HCT116 (cell line): ENCODE measurements around the gene ETV4. TPM values are rescaled to one million over a fixed set of nuclear protein-coding genes. Genes with fewer than 3 reads are reported as not detected.
"Not testable (repeated sequence)": the region's sequence is repeated elsewhere in the genome, so short reads cannot be mapped to it uniquely, and the experiment has no call there.

Experiments
- ATAC-seq: fragments of 200-7000 bp; cut with Tn5 transposase; 2 replicates; pipeline ENCODE4 v1.9.1; 2020; ENCODE audit warnings: mild to moderate bottlenecking, moderate library complexity
- BruUV-seq: library from RNA; stranded (reverse); fragments of 400-500 nt; replicated peaks from 2 replicates; lab custom pipeline; 2021; lab: Mats Ljungman, UMichigan
- CTCF ChIA-PET: fragments of 300-600 bp; sonication (Branson Sonifier 250); formaldehyde crosslinking; loops from one replicate; lab custom pipeline; 2021; ENCODE audit warnings: antibody characterized with exemption; lab: Charles Lee
- POLR2A ChIA-PET: fragments of 300-600, 350-600 bp; sonication (Branson Sonifier 250); formaldehyde crosslinking; loops from one replicate; lab custom pipeline; 2021; ENCODE audit warnings: antibody characterized with exemption; lab: Charles Lee
- RAD21 ChIA-PET, 2 experiments: fragments of 300-600 bp; sonication (Branson Sonifier 250); formaldehyde crosslinking; loops; one replicate each; lab custom pipeline; 2023; ENCODE audit warnings: low total read pairs in 2 of 2; ENCODE audit not compliant: uncharacterized antibody in 2 of 2, unreplicated experiment in 2 of 2, low non-redundant PET in 1 of 2; lab: Charles Lee
- DNase-seq: peaks from one replicate; pipeline ENCODE4 v3.0.0-alpha.2; 2010; ENCODE audit warnings: low read depth, low spot score
- H2AFZ ChIP-seq: fragments of 200-600 bp; shearing (Covaris generic), sonication (generic); 2 replicates; pipeline ENCODE4 v1.6.1; 2017; ENCODE audit warnings: low read depth, mixed run types, mixed read lengths, antibody characterized with exemption, low read length; ENCODE audit not compliant: poor library complexity, severe bottlenecking
- H3K27ac ChIP-seq: 2 replicates; pipeline ENCODE4 v1.5.1; 2012; ENCODE audit warnings: low read depth, low read length
- H3K27me3 ChIP-seq: fragments of 200-600 bp; sonication (generic); 2 replicates; pipeline ENCODE4 v1.6.1; 2016; ENCODE audit warnings: mixed run types, low read length, mixed read lengths; ENCODE audit not compliant: insufficient read depth
- H3K36me3 ChIP-seq, 2 experiments: fragments of 200-500 bp in 1 of 2; fragments of 200-600 bp in 1 of 2; sonication (Bioruptor generic) in 1 of 2; sonication (generic) in 1 of 2; 2 replicates each; pipeline versions ENCODE4 v1.5.1 to v1.6.1; 2014 to 2016; ENCODE audit warnings: low read length in 2 of 2, inconsistent platforms in 1 of 2, mixed read lengths in 1 of 2, mixed run types in 1 of 2; ENCODE audit not compliant: insufficient read depth in 2 of 2, control insufficient read depth in 1 of 2
- H3K4me1 ChIP-seq, 2 experiments: fragments of 200-600 bp in 1 of 2; sonication (generic) in 1 of 2; 2 replicates each; pipeline versions ENCODE4 v1.5.1 to v1.6.1; 2012 to 2017; ENCODE audit warnings: low read length in 2 of 2, inconsistent platforms in 1 of 2, mild to moderate bottlenecking in 1 of 2, mixed read lengths in 1 of 2, mixed run types in 1 of 2, moderate library complexity in 1 of 2; ENCODE audit not compliant: insufficient read depth in 2 of 2, control insufficient read depth in 1 of 2
- H3K4me2 ChIP-seq: fragments of 200-600 bp; sonication (generic); 2 replicates; pipeline ENCODE4 v1.6.1; 2017; ENCODE audit warnings: mixed run types, low read length, mixed read lengths
- H3K4me3 ChIP-seq, 2 experiments: fragments of 200-600 bp in 1 of 2; sonication (generic) in 1 of 2; replicated peaks in 1 of 2; 2 replicates each; pipeline ENCODE4 v1.5.1; 2011 to 2016; ENCODE audit warnings: low read length in 2 of 2, control low read depth in 1 of 2, low read depth in 1 of 2, mild to moderate bottlenecking in 1 of 2, mixed read lengths in 1 of 2, mixed run types in 1 of 2
- H3K79me2 ChIP-seq: fragments of 200-600 bp; sonication (generic); 2 replicates; pipeline ENCODE4 v1.6.1; 2017; ENCODE audit warnings: mild to moderate bottlenecking, mixed run types, low read length, moderate library complexity, mixed read lengths; ENCODE audit not compliant: insufficient read depth
- H3K9ac ChIP-seq: fragments of 200-600 bp; sonication (generic); 2 replicates; pipeline ENCODE4 v1.6.1; 2016; ENCODE audit warnings: low read length, mixed read lengths
- H3K9me2 ChIP-seq: fragments of 200-600 bp; sonication (generic), shearing (Covaris generic); 2 replicates; pipeline ENCODE4 v1.6.1; 2017; ENCODE audit warnings: mixed run types, mild to moderate bottlenecking, moderate library complexity; ENCODE audit not compliant: insufficient read depth
- H3K9me3 ChIP-seq, 2 experiments: fragments of 200-500 bp in 1 of 2; fragments of 200-600 bp in 1 of 2; sonication (Bioruptor generic) in 1 of 2; sonication (generic) in 1 of 2; 2 replicates each; pipeline ENCODE4 v1.6.1; 2014 to 2017; ENCODE audit warnings: low read length in 2 of 2, mixed read lengths in 2 of 2, inconsistent platforms in 1 of 2, low read depth in 1 of 2, mild to moderate bottlenecking in 1 of 2, mixed run types in 1 of 2, moderate library complexity in 1 of 2; ENCODE audit not compliant: control insufficient read depth in 1 of 2, insufficient read depth in 1 of 2
- H4K20me1 ChIP-seq: fragments of 200-600 bp; sonication (generic), shearing (Covaris generic); 2 replicates; pipeline ENCODE4 v1.6.1; 2017; ENCODE audit warnings: mixed run types, mild to moderate bottlenecking, moderate library complexity; ENCODE audit not compliant: insufficient read depth
- SP1 ChIP-seq: IDR thresholded peaks from 2 replicates; pipeline ENCODE4 v1.6.1; 2012; ENCODE audit warnings: low read depth
- intact Hi-C: fragments of 100-400 bp; cut with micrococcal nuclease; formaldehyde crosslinking; loops from 2 replicates; pipeline ENCODE4 v1.10.0; 2022
- total RNA-seq: library from RNA; stranded (reverse); gene quantifications from one replicate; pipeline ENCODE4 v1.2.1, GENCODE V29; 2021; ENCODE audit not compliant: unreplicated experiment

Gene ETV4
- total RNA-seq, 1 experiment from 2014 or later: 51.5 TPM

- peaks cover 33 to 45% of the 10 kb centered on the region in 2 experiments for H3K36me3 ChIP-seq
- H2AFZ ChIP-seq, H3K4me1 ChIP-seq, H3K27me3 ChIP-seq, ATAC-seq, H3K4me2 ChIP-seq, intact Hi-C loops, H3K9ac ChIP-seq, H3K4me3 ChIP-seq, POLR2A ChIA-PET, H3K9me2 ChIP-seq, DNase-seq, CTCF ChIA-PET, H4K20me1 ChIP-seq, H3K79me2 ChIP-seq, RAD21 ChIA-PET, BruUV-seq, H3K27ac ChIP-seq, H3K9me3 ChIP-seq: not testable (repeated sequence)
Measured at GRCh38 chr17:43511199-43511598, 34.9 kb downstream of the ETV4 start.

GRCh38 chr17:43509440-43509839, 36.7 kb downstream of the ETV4 start:
- ATAC-seq, H3K4me2 ChIP-seq, H3K9me3 ChIP-seq, H3K9me2 ChIP-seq, POLR2A ChIA-PET, DNase-seq, H3K27me3 ChIP-seq, H2AFZ ChIP-seq, H3K4me1 ChIP-seq, CTCF ChIA-PET, BruUV-seq, H3K79me2 ChIP-seq, H3K4me3 ChIP-seq, H4K20me1 ChIP-seq, H3K9ac ChIP-seq, intact Hi-C loops, RAD21 ChIA-PET, H3K27ac ChIP-seq: not testable (repeated sequence)
- H3K36me3 ChIP-seq: peaks cover 43 to 46% of the 10 kb centered on the region in 2 experiments

- intact Hi-C loops: no loop called here
- POLR2A ChIA-PET: no interaction called here
- H3K9me2 ChIP-seq: no peaks in the 10 kb centered on the region
- H3K9me3 ChIP-seq: no peaks in the 10 kb centered on the region
- CTCF ChIA-PET: no interaction called here
- peaks cover 0 to under 1% of the 10 kb centered on the region in 2 experiments; a peak in 1 of 4 replicates for H3K4me1 ChIP-seq
- TF ChIP-seq SP1: no peak
- H3K36me3 ChIP-seq: peaks cover 33 to 42% of the 10 kb centered on the region in 2 experiments
- H3K27me3 ChIP-seq: no peaks in the 10 kb centered on the region
- H3K9ac ChIP-seq: no peak overlapping the region
- DNase-seq (no peak), ATAC-seq (no peak)
- H3K4me2 ChIP-seq: no peak overlapping the region
- BruUV-seq: no TSS peak
- no peak overlapping the region for H2AFZ ChIP-seq
- H3K27ac ChIP-seq: no peak overlapping the region
- peaks cover 29% of the 10 kb centered on the region for H3K79me2 ChIP-seq
- no peak overlapping the region for H3K4me3 ChIP-seq
- RAD21 ChIA-PET: no interaction called here
- no peaks in the 10 kb centered on the region for H4K20me1 ChIP-seq
Measured at GRCh38 chr17:43490621-43491020, 55.5 kb downstream of the ETV4 start.
